ENCODE data around the gene PHF2. TPM values are rescaled to one million over a fixed set of nuclear protein-coding genes. Genes with fewer than 3 reads are reported as not detected.

PHF2 gene
- total RNA-seq, 1 donor from 2014 or later = 27.4 TPM

DNA sequence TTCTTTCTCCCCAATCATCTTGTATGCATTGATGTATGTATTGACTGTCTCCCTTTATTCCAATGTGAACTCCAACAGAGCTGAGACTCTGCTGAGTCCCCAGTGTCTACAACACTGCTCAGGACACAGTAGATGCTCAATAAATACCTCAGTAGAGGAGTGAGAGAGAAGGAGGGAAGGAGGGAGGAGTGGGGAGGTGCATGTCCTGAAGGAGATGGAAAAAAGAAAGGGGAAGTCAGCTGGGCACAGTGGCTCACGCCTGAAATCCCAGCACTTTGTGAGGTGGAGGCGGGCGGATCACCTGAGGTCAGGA is 2.9 kb upstream of the PHF2 start:
- intact Hi-C loops (cut with micrococcal nuclease) = no loop called here

DNA sequence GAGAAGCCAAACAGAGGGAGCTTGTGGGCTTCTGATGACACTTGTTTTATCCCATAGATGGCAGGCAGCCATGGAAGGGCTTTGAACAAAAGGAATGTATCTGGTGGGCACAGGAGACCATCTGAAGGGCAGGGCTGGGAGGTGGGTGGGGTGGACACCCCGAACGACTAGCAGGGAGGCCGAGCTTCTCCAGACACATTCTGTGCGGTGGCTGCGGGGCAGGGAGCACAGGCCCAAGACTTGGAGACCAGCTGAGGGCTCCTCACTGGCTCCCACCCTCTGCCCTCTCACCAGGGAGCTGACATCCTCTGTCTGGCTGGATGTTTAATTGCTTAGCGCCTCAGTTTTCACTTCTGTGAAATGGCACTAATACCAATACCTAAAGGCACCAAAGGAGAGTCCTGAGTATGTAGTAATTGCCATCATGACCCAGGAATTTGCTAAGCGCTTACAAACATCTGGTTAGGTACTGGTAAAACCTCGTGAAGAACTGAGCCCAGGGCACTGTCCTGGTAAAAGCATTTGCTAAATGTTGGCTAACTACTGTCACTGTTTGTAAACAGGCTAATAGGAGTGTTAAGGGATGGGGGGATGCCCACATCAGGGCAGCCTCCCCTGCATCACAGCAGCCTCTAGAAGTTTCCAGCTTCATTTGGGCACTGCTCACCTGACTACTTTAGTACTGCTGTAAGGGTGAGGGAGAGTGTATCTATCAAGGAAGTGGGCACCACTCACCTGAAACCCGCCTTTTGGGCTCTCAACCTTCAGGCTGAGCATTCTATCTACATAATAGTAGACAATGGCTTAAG is 2.1 kb upstream of the PHF2 start:
- Histone ChIP-seq H3K27ac (replicated peaks) (peak overlapping the region; percentile 94), H3K4me3 (peak overlapping the region; percentile 89), H3K4me1 (peaks cover 45% of the 10 kb centered on the region), H3K36me3 (no peaks in the 10 kb centered on the region), H3K27me3 (ENCODE audit: low read depth) (no peaks in the 10 kb centered on the region), H3K9me3 (replicated peaks) (peaks cover 8% of the 10 kb centered on the region)
- no peak for TF ChIP-seq CTCF (IDR thresholded peaks at IDR 0.05; ENCODE audit: borderline replicate concordance)
- no peak for DNase-seq
- intact Hi-C loops (cut with micrococcal nuclease) = no loop called here

More for the DNA sequence above, 2.9 kb upstream of the PHF2 start:
- Histone ChIP-seq H3K9me3 (replicated peaks) (peaks cover 8% of the 10 kb centered on the region), H3K27me3 (ENCODE audit: low read depth) (no peaks in the 10 kb centered on the region), H3K4me3 (no peak overlapping the region), H3K36me3 (no peaks in the 10 kb centered on the region), H3K27ac (replicated peaks) (no peak overlapping the region), H3K4me1 (peaks cover 37% of the 10 kb centered on the region)
- no peak for TF ChIP-seq CTCF (IDR thresholded peaks at IDR 0.05; ENCODE audit: borderline replicate concordance)
- no peak for DNase-seq

DNA sequence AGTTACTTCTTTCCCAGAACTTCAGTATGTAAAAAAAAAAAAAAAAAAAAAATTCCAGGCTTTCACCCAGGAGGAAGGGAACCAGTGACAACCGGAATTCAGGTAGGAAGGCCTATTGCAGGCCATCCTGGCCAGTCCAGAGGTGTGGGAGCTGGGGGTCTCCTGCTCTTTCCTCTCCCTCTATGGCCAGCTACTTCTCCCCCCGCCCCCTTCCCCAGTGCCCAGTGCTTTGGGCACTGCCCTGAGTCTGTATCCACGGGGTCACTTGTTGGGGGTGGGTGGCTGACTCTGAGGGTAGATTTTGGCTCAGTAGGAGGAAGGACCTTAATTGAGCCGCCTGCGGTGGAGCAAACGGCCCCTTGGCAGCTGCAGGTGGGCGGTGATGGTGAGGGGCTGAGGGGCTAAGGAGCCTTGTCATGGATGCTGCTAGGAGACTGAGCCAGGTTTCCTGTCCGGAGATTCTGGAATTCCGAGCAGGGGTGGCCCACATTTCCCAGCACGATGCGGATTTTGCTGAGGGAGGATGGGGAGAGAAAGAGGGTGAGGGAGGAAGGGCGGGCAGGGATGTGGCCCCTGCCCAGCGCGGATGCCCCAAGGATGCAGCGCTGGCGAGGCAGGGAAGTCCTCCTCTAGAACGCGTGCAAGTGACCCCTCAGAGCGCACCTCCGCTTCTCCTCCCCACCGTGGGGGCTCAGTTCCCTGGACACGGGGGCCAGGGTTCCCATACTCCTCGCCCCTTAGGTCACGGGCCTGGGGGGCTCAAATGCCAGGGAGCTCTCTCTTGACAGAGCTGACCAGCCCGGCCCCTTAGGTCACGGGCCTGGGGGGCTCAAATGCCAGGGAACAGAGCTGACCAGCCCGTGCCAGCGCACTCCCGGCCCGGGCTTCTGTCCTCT is 1.2 kb upstream of the PHF2 start:
- Histone ChIP-seq H3K4me3 (peak overlapping the region; percentile 89), H3K36me3 (no peaks in the 10 kb centered on the region), H3K27ac (replicated peaks) (peak overlapping the region; percentile 94), H3K9me3 (replicated peaks) (peaks cover 8% of the 10 kb centered on the region), H3K27me3 (ENCODE audit: low read depth) (no peaks in the 10 kb centered on the region), H3K4me1 (peaks cover 53% of the 10 kb centered on the region)
- TF ChIP-seq CTCF (IDR thresholded peaks at IDR 0.05; ENCODE audit: borderline replicate concordance) = no peak
- no peak for DNase-seq
- intact Hi-C loops (cut with micrococcal nuclease) = no loop called here

- H3K9me3 ChIP-seq (replicated peaks) = peaks cover 5% of the 10 kb centered on the region
- H3K4me1 ChIP-seq = peaks cover 60% of the 10 kb centered on the region
- H3K27me3 ChIP-seq (ENCODE audit: low read depth) = no peaks in the 10 kb centered on the region
- TF ChIP-seq CTCF (IDR thresholded peaks at IDR 0.05; ENCODE audit: borderline replicate concordance) = no peak
- peak overlapping the region; percentile 89 for H3K4me3 ChIP-seq
- intact Hi-C loops (cut with micrococcal nuclease) = no loop called here
- no peaks in the 10 kb centered on the region for H3K36me3 ChIP-seq
- H3K27ac ChIP-seq (replicated peaks) = peak overlapping the region; percentile 94
- DNase-seq = peak; percentile 48
Observed at GRCh38 chr9:93575796-93576257, 557 bp upstream of the PHF2 start.

- peak overlapping the region; percentile 89 for H3K4me3 ChIP-seq
- H3K36me3 ChIP-seq = no peaks in the 10 kb centered on the region
- intact Hi-C loops (cut with micrococcal nuclease) = no loop called here
- peaks cover 75% of the 10 kb centered on the region for H3K4me1 ChIP-seq
- H3K9me3 ChIP-seq (replicated peaks) = no peaks in the 10 kb centered on the region
- peak overlapping the region; percentile 94 for H3K27ac ChIP-seq (replicated peaks)
- no peak for TF ChIP-seq CTCF (IDR thresholded peaks at IDR 0.05; ENCODE audit: borderline replicate concordance)
- DNase-seq = peak; percentile 54
- H3K27me3 ChIP-seq (ENCODE audit: low read depth) = no peaks in the 10 kb centered on the region
Observed at GRCh38 chr9:93577078-93577974, 942 bp downstream of the PHF2 start.

All from left ventricle myocardium inferior (tissue), 1 donor.